Daoy (cell line): ENCODE results near the gene MICAL3. TPM values are rescaled to one million over a fixed set of nuclear protein-coding genes. Genes with fewer than 3 reads are reported as not detected.

Experiments
- DNase-seq: peaks from one replicate; pipeline ENCODE4 v3.0.0-alpha.2; 2015; ENCODE audit warnings: low read depth
- total RNA-seq: library from RNA; depleted of rRNA; stranded (reverse); fragments of >200 nt; shearing (Covaris generic); gene quantifications from 2 replicates; pipeline ENCODE4 v1.2.3, GENCODE V29; 2014

MICAL3 gene
- total RNA-seq, 1 experiment from 2014 or later: 26.2 TPM

DNA sequence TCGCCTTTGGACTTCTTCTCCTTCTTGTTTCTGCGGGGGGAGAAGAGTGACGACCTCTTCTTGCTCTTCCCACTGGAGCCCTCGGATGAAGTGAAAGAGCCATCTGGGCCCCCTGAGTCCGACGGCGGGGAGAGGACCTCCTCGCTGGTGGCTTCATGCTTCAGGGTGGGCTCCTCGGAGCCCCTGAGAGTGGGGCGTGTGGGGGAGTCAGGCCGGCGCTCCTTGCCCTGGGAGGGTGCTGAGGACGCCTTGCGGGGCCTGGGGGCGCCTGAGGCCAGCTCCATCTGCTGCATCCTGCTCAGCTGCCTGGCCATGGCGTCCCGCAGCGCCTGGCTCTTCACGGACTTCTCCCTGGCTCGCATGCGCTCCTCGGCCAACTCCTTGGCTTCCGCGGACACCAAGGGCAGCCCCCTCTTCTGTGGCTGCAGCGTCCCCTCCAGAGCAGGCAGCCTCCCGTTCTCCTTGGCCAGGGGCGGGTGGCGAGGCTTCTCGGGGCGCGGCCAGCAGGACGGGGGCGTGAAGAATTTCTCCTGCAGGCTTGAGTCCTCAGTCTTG, 206.8 kb downstream of the MICAL3 start:
- DNase-seq: no peak

DNA sequence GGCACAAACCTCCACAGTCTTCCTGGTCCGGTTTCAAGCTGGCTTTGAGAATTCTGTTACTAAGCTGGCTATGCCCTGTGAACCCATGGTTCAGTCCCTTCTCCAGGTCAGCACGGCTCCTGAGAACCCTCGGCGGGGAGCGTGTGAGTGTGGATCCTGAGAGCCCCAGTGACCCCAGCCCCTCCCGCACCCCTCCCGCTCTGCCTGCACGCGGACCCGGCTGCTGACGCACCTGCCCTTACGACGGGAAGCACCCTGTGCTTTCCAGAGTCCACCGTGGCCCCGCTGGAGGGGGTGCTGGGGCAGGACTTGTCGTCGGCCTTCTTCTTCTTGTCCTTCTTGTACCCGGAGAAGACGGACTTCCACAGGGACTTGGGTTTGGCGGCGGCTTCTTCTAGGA, 207.3 kb downstream of the MICAL3 start:
- DNase-seq: no peak

DNA sequence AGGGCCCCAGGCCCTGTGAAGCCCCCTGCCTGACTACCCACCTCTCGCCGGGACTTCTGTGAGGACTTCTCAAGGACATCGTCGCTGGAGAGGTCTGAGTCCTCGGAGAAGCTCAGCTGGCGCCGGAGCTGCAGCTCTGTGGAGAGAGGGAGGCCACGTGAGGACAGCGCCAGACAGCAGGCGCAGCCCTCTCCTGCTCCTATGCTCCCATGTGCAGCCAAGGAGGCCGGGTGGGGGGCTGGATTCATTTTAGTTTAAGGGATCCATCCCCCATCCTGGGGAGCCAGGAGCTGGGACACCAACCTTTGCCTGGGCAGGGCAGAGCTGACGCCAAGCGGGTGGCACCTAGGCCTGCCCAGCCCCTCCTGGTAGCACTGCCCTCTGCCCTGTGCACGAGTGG, 207.7 kb downstream of the MICAL3 start:
- no peak for DNase-seq

DNA sequence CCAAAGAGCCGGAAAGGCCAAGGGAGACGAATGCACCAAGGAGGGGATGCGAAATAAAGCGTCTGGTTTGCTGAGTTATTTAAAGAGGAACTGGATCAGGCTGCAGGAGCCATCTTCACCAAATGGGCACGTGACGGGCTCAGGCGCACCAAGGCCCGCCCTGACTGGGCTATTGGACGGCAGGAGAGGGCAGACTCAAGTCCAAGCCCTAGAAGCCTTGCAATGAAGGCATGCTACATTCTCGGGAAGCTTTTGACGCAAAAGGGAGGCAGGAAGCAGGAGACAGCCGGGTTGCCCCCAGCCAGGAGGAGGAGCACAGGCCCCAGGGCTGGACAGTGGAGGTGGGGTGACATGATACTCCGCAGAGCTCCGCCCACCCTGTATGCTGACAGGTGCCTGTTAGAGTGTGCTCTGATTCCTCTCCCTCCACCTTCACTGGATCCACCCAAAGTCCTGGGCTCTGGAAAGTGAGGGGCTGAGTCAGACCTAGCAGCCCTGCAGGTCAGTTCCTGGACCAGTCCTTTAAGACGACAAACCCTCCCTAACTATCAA, 208.6 kb downstream of the MICAL3 start:
- no peak for DNase-seq

DNA sequence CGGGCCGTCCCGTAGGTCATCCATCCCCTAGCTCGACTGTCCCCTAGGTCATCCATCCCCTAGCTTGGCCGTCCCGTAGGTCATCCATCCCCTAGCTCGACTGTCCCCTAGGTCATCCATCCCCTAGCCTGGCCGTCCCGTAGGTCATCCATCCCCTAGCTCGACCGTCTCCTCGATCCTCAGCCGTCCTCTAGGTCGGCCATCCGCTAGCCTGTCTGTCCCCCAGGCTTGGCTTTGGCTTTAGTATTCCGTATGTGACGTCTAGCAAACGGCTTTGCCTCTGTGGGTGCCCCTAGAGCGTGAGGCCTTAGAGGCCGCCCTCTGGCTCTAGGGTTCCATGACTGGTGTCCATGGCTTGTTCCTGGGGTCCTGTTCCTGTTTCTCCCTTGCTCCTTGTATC, 209.5 kb downstream of the MICAL3 start:
- DNase-seq: no peak

DNA sequence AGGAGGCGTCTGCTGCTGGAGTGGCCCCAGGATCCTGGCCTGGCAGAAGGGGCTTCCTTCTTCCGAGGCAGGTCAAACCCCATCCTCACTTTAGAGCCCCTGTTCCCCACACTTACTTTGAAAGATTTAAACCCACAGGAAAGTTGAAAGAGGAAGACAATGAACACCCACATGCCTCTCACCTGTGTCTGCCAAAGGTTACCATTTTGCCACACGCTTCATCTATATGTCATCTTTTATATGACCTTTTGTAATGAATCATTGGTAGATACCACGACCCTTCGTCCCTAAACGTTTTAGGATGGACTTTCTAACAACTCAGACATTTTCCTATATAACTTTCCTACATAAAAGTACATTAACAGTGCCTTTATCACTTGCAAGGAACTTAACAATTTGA, 210.3 kb downstream of the MICAL3 start:
- DNase-seq: no peak

DNA sequence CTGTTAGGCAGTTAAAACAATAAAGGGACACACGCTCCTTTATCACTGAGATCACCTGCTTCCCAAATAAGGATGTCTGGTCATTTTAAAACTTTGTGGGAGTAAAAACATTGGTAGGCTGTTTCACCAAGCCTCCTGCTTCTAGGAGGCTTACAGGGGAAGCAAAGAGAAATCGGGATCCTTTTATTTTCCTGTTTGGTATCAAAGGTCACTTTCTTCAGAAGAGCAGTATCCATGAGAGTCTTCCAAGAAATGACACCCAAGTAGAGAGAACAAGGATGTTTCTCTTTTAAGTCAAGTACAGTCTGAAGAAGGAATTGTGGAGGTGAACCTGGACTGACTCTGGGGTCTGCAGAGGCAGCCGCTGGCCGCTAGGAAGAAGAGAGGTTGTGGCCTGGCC, 213.2 kb downstream of the MICAL3 start:
- no peak for DNase-seq

DNA sequence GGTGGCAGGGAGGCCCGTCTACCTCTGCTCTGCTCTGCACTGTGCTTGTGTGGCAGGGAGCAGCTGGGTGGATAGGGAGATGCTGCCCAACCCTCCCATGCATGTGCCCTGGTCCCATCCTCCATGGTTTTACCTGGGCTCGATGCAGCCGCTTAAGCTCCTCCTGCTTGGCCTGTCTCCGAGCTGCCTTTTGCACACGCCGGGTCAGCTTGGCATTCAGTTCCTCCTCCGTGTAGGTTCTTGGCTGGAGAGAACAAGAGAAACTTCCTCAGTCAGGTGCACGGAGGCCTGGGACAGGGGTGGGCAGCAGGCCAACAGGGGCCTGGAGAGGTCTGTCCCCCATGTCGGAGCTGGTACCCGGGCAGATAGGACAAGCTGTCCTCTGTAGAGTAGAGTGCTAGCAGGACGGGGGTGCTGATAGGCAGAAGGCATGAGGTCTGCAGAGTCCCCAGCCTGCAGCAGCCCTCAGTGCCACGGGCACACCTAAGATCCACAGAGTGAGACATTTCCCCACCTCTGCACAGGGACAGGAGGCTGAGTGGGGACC, 213.7 kb downstream of the MICAL3 start:
- DNase-seq: no peak

DNA sequence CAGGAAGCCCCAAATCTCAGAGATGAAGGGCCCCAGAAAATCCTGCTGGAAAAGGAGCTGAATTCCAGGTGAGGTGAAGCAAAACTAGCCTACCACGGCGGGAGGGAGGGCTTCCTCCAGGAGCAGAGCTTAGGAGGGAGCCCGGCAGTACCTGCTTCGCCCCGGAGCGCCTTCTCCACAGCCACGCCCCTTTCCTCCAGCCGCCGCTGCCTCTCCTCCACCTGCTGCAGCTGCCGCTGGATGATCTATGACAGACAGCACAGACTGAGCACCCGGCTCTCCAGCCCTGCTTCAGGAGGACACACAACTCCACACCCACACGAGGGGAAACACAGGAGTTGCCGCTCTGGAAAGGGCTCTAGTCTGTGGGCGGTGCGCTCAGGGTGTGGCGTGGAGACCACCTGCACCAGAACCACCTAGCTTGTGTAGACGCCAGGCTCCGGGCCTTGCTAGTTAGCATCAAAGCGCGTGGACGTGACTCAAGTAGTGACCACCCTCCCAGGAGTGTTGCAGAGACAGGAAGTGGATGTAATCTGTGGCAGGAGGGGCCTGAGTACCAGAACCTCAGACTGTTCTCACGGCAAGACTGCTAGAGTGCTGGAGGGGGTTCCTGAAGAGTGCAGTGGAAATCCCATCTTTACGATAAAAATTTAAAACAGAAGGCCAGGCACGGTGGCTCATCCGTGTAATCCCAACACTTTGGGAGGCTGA, 215.5 kb downstream of the MICAL3 start:
- no peak for DNase-seq

DNA sequence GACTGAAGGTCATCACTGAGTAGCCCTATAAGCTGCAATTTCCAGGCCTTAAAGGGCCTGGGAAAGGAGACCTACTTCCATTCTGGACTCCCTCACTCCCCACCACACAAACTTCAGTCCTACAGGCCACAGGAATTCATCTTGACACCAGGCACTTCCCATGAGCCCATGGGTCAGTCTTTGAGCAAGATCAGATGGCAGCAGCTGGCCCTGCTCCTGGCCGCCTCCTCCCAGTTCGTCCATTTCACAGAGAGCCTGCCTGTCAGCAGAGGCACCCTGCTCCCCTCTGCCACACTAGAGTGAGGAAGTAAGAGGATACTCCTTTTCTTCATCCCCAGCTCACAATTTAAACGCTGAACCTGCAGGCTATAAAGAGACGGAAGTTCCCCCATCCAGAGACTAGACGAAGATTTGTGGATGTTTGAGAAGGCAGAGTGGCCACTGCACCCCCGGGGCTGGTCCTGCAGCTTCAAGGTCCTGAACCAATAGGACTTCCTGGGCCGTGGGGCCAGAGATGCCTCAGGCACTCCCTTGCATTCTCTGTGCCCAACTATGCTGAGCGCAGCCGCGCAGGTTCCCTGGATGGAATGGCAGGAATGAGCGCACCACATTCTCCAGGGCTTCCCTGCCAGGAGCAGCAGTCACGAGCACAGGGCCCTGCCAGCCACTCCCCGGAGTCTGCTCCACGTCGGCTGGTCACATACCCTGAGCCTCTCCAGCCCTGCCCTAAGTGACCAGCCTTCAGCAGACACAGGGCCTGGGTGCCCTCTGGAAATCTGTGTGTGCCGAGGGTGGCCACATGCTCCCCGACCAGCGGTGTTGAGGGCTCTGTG, 216.6 kb downstream of the MICAL3 start:
- no peak for DNase-seq

DNA sequence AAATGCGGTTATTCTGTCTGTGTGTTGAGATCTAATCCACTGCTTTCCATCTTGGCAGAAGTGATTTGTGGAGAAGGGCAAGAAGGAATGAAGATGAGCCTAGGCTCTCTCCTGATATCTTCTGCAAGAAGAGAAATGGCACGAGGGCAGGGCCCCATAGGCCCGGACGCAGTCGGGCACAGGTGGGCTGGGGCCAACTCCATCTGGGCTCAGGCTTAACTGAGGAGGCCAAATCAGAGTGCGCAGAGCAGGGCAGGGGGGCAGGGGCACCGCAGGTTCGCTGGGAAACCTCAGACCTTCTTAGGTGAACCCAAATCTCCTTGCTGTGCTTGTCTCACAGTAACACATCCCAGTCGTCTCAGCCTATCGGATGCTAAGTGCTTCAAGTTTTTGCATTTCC, 217.3 kb downstream of the MICAL3 start:
- no peak for DNase-seq

DNA sequence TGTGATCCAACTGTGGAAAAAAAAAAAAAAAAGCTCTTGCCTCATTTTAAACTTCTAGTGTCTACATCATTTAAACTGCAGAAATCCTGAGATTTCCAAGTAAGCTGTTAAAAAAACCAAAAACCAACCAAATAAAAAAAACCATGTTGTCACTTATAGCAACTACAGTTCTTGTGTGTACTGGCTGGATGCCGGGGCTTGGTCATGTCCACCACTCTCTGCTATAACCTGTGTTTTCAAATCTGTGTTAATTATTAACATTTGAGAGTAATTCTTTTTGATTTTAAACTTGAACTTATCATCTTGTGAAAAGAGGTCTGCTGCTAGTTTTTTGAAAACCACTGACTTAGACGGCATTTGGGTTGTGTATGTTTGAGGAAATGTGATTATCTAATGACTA, 217.9 kb downstream of the MICAL3 start:
- no peak for DNase-seq

DNA sequence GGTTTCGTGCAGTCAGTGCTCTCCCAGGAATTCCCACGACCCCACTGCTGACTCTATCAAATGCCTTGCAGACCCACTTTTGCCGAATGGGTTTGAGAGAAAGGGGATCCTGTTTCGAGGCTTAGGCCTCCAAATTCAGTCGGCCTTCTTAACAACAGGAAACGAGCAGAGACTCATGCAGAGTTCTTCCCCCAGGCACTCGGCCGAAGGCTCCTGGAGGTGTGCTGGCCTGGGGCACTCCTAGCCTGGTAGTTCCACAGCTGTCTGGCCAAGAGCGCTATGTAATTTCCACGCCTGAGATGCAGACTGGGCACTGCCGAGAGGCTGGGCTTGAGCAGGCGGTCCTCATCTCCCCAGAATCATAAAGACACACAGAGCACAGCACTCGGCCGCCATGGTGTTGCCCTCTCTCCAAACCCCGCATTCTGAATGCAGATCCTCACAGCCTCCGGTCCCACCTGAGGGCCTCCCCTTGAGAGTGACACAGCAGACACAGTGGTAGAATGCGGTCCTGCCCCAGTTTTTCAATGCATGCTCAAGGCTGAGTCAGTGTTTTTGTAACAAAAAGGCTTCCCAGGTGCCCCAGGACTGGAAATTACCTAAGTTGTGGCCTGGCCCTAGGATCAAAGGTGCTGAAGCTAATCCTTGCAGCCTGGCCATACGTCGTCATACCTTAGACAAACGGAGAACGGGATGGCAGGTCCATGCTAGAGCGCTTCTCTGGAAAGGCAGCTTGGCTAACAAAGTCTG, 219.9 kb downstream of the MICAL3 start:
- DNase-seq: no peak

DNA sequence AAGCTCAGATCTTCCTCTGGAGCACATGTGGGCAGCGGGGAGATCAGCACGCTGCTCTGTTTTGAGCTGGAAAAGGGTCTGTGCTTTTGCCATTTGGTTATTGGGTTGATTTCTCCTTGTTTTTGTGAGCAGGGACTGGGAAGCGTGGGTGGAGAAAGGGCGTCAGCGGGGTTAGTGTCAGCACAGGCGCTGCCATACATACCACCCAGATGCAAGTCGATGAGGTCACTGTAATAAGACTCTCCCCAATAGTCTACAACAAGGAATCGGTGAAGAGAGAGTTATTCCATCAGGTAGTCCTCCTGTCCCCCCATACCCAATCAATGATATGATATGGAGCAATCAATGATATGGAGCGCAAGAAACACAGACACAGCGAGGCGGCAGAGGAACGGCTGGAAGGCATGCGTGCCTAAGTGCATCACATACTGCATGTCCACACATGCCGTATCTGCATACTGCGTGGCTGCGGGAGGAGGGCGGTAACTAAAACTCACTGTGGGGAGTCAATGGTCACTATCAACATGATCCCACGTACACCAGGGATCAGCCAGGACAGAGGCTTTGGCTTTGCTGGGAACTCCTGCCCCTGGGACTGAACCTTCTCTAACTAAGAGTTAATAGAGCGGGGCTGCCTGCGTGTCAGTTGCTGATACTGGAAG, 220.6 kb downstream of the MICAL3 start:
- DNase-seq: no peak

DNA sequence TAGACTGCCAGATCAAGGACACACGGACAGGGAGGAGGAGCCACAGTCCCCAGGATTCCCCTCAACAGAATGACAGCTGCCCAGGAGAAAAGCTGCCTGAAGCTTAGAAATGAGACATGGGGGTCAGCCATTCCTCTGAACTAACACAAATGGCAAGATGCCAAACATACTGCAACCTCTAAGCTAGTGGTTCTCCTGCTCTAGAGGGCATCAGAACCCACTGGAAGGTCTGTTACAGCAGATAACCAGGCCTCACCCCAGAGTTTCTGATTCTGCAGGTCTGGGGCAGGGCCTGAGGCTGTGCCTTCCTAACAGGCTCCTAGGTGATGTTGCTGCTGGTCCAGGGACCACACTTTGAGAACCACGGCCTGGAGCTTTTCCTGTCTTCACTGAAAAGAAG, 221.5 kb downstream of the MICAL3 start:
- DNase-seq: no peak

DNA sequence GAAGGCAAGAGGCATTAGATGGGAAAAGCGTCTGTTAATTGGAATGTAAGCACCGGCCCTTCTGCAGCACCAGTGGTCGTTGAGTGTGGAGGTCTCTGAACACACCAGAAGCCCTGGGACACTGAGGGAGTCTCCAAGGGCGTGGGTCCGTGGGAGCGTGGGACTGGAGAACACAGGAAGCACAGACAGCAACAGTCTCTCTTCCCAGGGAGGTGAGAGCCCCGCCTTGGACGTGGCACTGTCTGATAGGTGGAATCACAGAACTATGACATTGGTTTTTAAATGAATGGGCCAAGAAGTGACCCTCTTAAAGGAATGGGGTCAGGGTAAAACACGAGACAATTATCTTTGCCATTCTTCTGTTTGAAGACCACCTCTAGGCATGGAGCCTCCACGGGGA, 221.9 kb downstream of the MICAL3 start:
- DNase-seq: no peak

DNA sequence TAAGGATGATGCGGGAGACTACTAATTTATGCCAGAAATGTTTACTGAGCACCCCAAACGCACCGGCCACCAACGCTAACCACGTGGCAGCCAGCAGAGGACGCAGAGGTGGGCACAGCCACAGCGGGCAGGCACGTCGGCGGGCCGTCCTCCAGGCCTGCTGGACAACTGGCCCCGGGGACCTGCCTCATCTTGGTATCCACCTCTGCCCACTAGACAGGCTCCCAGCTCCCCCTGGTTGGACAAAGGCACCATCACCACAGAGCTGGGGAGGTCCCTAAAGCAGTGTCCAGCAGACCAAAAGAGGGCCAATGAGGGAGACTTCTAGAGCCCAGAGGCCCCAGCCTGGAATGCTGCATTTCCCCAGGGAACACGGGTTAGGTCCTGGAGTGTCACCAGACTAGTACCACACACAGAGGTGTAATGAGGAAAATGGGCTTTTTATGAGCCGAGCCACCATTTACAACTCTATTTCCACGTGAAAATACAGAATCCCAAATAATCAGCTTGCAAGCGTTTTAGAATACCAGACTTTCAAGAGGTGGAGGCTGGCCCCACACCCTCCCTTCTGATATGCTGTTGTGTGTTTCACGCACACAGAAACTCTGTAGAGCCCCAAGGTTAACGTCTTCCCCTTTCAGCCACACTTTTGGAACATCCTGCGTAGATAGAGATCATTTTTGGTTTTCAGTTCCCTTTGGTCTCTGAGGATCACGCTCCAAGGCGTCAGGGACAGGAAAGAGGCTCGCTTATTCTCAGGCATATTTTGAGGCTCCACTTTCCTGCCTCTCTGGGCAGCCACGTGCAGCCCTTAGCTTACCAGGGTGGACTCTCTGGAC, 226.4 kb downstream of the MICAL3 start:
- DNase-seq: no peak

DNA sequence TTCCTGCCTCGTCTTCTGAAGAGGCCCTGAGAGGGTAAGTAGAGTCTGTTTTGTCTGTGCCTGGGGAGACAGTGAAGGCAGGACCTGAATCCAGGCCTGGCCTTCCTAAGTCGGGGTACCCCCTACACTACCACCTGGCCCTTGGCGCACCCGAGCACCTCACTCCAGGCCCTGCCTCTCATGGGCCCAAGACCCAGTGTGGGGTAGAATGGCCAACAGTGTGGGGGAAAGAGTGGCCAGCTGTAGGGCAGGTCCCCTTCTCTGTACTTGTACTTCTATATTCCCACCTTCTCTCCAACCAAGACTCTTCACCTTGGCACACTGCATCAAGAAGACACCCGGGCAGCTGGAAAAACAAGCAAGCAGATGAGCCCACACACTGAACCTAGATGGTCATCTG, 227.7 kb downstream of the MICAL3 start:
- no peak for DNase-seq

DNA sequence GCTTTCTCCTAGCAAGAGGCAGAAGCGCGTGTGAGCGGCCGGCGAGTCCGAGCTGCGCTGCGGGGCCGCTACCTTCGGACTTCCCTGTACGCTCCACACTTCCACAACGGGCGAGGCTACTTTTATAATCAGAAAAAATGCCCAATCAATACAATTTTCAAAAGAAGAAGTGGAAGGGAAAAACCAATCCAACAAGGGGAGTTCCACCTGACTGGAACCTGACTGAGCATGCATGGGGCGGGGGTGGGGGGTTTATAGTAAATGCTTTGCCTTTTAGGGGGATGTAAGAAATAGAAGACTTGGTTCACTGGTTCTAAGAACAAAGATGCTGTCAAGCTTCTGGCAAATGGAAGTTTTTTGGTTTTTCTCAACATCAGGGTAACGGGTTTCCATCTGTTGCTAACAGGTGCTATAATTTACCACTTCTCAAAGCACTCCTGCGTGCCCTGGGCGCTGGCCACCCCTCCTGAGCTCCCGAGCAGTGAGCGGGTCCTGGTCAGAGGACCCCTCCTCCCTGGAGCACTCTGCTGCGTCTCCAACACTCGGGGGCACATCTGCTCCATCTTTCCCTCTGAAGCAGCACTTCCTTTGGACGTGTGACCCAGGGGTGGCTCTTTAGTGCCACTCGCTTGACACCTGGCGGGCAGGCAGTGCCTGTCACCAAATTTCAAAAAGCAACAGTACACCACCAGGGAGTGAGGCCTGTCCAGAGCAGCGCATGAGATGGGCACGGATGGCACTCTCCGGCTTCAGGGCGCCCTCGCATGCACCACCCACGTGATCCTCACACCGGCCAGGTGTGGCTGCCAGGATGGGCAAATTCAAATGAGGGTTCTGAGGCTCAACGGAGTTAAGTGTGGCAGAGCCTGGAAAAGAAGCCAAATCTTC, 228.5 kb downstream of the MICAL3 start:
- DNase-seq: no peak
